ENCODE data around the gene TNFRSF25.

GRCh38 chr1:6494627-6495026, 28.7 kb upstream of the TNFRSF25 start:
- TF ChIP-seq CTCF (IDR thresholded peaks at IDR 0.05) (no peak), POLR2AphosphoS5 (IDR thresholded peaks at IDR 0.05) (no peak)
